ENCODE results near the gene ST7L.

Gene ST7L

GRCh38 chr1:112618721-112619517, at the start of gene ST7L:
Gene ST7L (minus strand): TSS chr1:112619141. CDS start chr1:112619113, 28 bp downstream.
- Histone ChIP-seq H3K4me2 (ENCODE audit: insufficient read depth, low read length) (peak within 1 kb of the TSS; percentile 86), H3K4me3 (ENCODE audit: low read depth in 1 of 2, low read length in 2 of 2) (peak within 1 kb of the TSS; percentile 88 to 89), H3K9me3 (ENCODE audit: insufficient read depth, low read length, severe bottlenecking) (no peaks in the 10 kb centered on the region), H3K27me3 (ENCODE audit: insufficient read depth, low read length, poor library complexity) (no peaks in the 10 kb centered on the region), H4K20me1 (ENCODE audit: insufficient read depth, low read length) (peaks cover 15% of the 10 kb centered on the region; the same call in 1 of the 2 replicates), H3K79me2 (ENCODE audit: insufficient read depth, low read length) (peaks cover 91% of the 10 kb centered on the region), H3K9ac (ENCODE audit: low read depth, low read length) (peak within 1 kb of the TSS; percentile 96), H2AFZ (ENCODE audit: low read depth, low read length) (peak within 1 kb of the TSS; percentile 90), H3K36me3 (ENCODE audit: insufficient read depth, low read length) (peaks cover 17% of the 10 kb centered on the region), H3K4me1 (ENCODE audit: insufficient read depth, low read length) (peaks cover 38% of the 10 kb centered on the region), H3K27ac (ENCODE audit: low read length) (peak within 1 kb of the TSS; percentile 97)
- TF ChIP-seq CTCF (IDR thresholded peaks at IDR 0.05; ENCODE audit: borderline replicate concordance, extremely low read depth, low read length, poor library complexity, severe bottlenecking) (no peak), EZH2 (IDR thresholded peaks at IDR 0.05; ENCODE audit: borderline replicate concordance, low read depth, low read length, severe bottlenecking) (no peak)
- DNase-seq, result peak; percentile 69
- ATAC-seq (ENCODE audit: insufficient read depth, low read depth), result peak; percentile 47

GRCh38 chr1:112666946-112667345, 48.0 kb upstream of the ST7L start:
- no peak overlapping the region for H3K9ac ChIP-seq (ENCODE audit: low read depth, low read length)
- no peak for DNase-seq

GRCh38 chr1:112665857-112666256, 46.9 kb upstream of the ST7L start:
- H3K36me3 ChIP-seq (ENCODE audit: insufficient read depth, low read length), result peaks cover 93% of the 10 kb centered on the region
- TF ChIP-seq EZH2 (IDR thresholded peaks at IDR 0.05; ENCODE audit: borderline replicate concordance, low read depth, low read length, severe bottlenecking), result no peak
- TF ChIP-seq CTCF (IDR thresholded peaks at IDR 0.05; ENCODE audit: borderline replicate concordance, extremely low read depth, low read length, poor library complexity, severe bottlenecking), result no peak

More at GRCh38 chr1:112666946-112667345, 48.0 kb upstream of the ST7L start:
- no peak for ATAC-seq (ENCODE audit: insufficient read depth, low read depth)
- no peak overlapping the region for H3K4me3 ChIP-seq (ENCODE audit: low read depth in 1 of 2, low read length in 2 of 2)
- H3K4me1 ChIP-seq (ENCODE audit: insufficient read depth, low read length), result no peaks in the 10 kb centered on the region
- no peaks in the 10 kb centered on the region for H3K9me3 ChIP-seq (ENCODE audit: insufficient read depth, low read length, severe bottlenecking)
- no peak overlapping the region for H2AFZ ChIP-seq (ENCODE audit: low read depth, low read length)
- TF ChIP-seq CTCF (IDR thresholded peaks at IDR 0.05; ENCODE audit: borderline replicate concordance, extremely low read depth, low read length, poor library complexity, severe bottlenecking) (no peak), EZH2 (IDR thresholded peaks at IDR 0.05; ENCODE audit: borderline replicate concordance, low read depth, low read length, severe bottlenecking) (no peak)
- H3K4me2 ChIP-seq (ENCODE audit: insufficient read depth, low read length), result no peak overlapping the region
- H3K27ac ChIP-seq (ENCODE audit: low read length), result no peak overlapping the region
- H3K79me2 ChIP-seq (ENCODE audit: insufficient read depth, low read length), result no peaks in the 10 kb centered on the region
- no peaks in the 10 kb centered on the region for H3K27me3 ChIP-seq (ENCODE audit: insufficient read depth, low read length, poor library complexity)
- no peaks in the 10 kb centered on the region for H4K20me1 ChIP-seq (ENCODE audit: insufficient read depth, low read length)
- peaks cover 92% of the 10 kb centered on the region for H3K36me3 ChIP-seq (ENCODE audit: insufficient read depth, low read length)

More at GRCh38 chr1:112665857-112666256, 46.9 kb upstream of the ST7L start:
- no peak overlapping the region for H2AFZ ChIP-seq (ENCODE audit: low read depth, low read length)
- ATAC-seq (ENCODE audit: insufficient read depth, low read depth), result no peak
- DNase-seq, result no peak
- H3K79me2 ChIP-seq (ENCODE audit: insufficient read depth, low read length), result no peaks in the 10 kb centered on the region
- H3K27ac ChIP-seq (ENCODE audit: low read length), result no peak overlapping the region
- no peak overlapping the region for H3K4me3 ChIP-seq (ENCODE audit: low read depth in 1 of 2, low read length in 2 of 2)
- no peaks in the 10 kb centered on the region for H3K27me3 ChIP-seq (ENCODE audit: insufficient read depth, low read length, poor library complexity)
- H3K4me2 ChIP-seq (ENCODE audit: insufficient read depth, low read length), result no peak overlapping the region
- no peaks in the 10 kb centered on the region for H4K20me1 ChIP-seq (ENCODE audit: insufficient read depth, low read length)
- no peaks in the 10 kb centered on the region for H3K4me1 ChIP-seq (ENCODE audit: insufficient read depth, low read length)
- H3K9me3 ChIP-seq (ENCODE audit: insufficient read depth, low read length, severe bottlenecking), result no peaks in the 10 kb centered on the region
- no peak overlapping the region for H3K9ac ChIP-seq (ENCODE audit: low read depth, low read length)
